Measurements from ENCODE around the gene DEGS1.
"Not testable (repeated sequence)": the region's sequence is repeated elsewhere in the genome, so short reads cannot be mapped to it uniquely, and the experiment has no call there.

Gene DEGS1

DNA sequence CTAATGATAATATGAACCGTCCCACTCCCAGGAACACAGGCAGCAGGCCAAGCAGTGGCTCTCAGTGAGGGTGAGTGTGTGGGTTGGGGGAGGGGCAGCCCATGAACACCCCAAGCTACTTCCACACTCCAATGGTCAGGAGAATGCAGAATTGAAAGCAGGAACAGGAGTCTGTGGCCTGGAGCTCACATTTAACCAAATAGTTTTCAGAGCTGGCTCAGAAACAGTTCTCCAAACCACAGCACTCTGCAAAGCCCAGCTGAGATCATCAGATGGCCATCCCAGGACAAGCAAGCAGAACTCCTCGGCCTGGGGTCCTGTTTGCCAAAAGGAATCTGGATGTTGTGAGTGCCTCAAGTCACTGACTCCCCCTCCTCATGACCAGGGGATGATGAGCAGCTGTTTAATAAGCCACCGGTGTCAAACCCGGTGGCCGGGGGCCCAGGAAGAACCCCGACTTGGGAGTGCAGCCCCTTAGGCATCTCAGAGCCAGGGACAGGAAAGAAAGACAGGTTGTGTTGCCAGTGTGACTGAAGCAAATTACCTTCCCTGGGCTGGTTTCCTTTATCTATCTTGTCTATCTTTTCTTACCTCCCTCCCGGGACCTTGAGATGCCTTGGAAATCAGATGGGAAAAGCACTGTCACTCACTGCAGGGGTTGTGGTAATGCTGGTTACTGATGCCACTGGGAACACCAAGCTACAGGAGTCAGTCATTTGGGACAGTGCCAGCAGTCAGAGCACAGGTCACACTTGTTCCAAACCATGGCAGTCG lies 20.4 kb downstream of the DEGS1 start:
- H3K9ac ChIP-seq (ENCODE audit: insufficient read length, low read depth): peak overlapping the region; percentile 2
- DNase-seq (ENCODE audit: low read depth, low spot score): no peak
- TF ChIP-seq SUZ12 (IDR thresholded peaks at IDR 0.05; ENCODE audit: extremely low read depth, insufficient read depth, insufficient read length) (no peak), ZNF274 (IDR thresholded peaks at IDR 0.05; ENCODE audit: low read depth, low read length) (no peak), YY1 (IDR thresholded peaks at IDR 0.05; ENCODE audit: insufficient read depth, insufficient read length) (no peak)
- no peaks in the 10 kb centered on the region for H3K27me3 ChIP-seq (ENCODE audit: insufficient read depth, insufficient read length)
- H3K4me1 ChIP-seq (ENCODE audit: insufficient read depth, insufficient read length): peaks cover 10% of the 10 kb centered on the region
- H3K4me3 ChIP-seq (ENCODE audit: insufficient read length, low read depth): no peak overlapping the region
- no peaks in the 10 kb centered on the region for H3K36me3 ChIP-seq (ENCODE audit: insufficient read depth, insufficient read length, low read length)
- no peaks in the 10 kb centered on the region for H3K9me3 ChIP-seq (ENCODE audit: insufficient read depth, low read length)

DNA sequence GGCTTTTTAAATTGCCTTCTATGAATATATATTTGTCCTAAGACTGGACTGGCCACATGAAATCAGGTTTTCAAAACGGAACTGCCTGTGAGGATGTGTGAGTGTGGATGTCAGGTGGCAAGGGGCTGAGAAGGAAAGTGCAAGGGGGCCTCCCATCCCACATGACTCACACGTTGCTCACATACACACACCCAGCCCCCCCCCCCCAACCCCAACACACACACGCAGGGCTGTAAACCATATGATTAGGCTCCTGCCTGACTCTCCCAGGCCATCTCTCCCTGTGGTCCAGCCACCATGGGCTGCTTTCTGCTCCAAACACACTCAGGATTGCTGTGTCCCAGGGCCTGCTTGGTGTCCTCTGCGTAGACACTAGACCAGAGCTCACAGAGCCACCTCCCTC lies 22.4 kb downstream of the DEGS1 start:
- Histone ChIP-seq H3K9me3 (ENCODE audit: insufficient read depth, low read length) (no peaks in the 10 kb centered on the region), H3K4me3 (ENCODE audit: insufficient read length, low read depth) (no peak overlapping the region), H3K4me1 (ENCODE audit: insufficient read depth, insufficient read length) (peaks cover 12% of the 10 kb centered on the region), H3K27me3 (ENCODE audit: insufficient read depth, insufficient read length) (no peaks in the 10 kb centered on the region), H3K36me3 (ENCODE audit: insufficient read depth, insufficient read length, low read length) (no peaks in the 10 kb centered on the region), H3K9ac (ENCODE audit: insufficient read length, low read depth) (no peak overlapping the region)
- DNase-seq (ENCODE audit: low read depth, low spot score): no peak
- TF ChIP-seq ZNF274 (IDR thresholded peaks at IDR 0.05; ENCODE audit: low read depth, low read length) (no peak), YY1 (IDR thresholded peaks at IDR 0.05; ENCODE audit: insufficient read depth, insufficient read length) (no peak), SUZ12 (IDR thresholded peaks at IDR 0.05; ENCODE audit: extremely low read depth, insufficient read depth, insufficient read length) (no peak)

DNA sequence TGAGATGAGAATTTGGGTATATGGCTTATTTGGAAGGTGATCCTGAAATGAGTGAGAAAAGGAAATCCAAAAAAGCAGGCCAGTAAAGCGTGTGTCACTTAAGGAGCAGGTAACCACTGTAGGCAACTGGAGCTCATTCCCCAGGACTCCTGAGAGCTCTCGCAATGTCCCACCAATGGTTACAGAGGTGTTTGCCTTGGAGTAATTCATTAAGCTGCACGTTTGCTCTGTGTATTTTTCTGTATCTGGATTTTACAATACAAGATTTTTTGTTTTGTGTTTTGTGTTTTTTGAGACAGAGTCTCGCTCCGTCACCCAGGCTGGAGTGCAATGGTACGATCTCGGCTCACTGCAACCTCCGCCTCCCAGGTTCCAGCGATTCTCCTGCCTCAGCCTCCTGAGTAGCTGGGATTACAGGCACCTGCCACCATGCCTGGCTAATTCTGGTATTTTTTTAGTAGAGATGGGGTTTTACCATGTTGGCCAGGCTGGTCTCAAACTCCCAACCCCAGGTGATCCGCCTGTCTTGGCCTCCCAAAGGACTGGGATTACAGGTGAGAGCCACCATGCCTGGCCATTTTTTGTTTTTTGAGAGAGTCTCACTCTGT lies 23.0 kb downstream of the DEGS1 start:
- H3K9ac ChIP-seq (ENCODE audit: insufficient read length, low read depth); DNase-seq (ENCODE audit: low read depth, low spot score); H3K36me3 ChIP-seq (ENCODE audit: insufficient read depth, insufficient read length, low read length); H3K27me3 ChIP-seq (ENCODE audit: insufficient read depth, insufficient read length); H3K9me3 ChIP-seq (ENCODE audit: insufficient read depth, low read length); H3K4me3 ChIP-seq (ENCODE audit: insufficient read length, low read depth): not testable (repeated sequence)
- peaks cover 12% of the 10 kb centered on the region for H3K4me1 ChIP-seq (ENCODE audit: insufficient read depth, insufficient read length)

DNA sequence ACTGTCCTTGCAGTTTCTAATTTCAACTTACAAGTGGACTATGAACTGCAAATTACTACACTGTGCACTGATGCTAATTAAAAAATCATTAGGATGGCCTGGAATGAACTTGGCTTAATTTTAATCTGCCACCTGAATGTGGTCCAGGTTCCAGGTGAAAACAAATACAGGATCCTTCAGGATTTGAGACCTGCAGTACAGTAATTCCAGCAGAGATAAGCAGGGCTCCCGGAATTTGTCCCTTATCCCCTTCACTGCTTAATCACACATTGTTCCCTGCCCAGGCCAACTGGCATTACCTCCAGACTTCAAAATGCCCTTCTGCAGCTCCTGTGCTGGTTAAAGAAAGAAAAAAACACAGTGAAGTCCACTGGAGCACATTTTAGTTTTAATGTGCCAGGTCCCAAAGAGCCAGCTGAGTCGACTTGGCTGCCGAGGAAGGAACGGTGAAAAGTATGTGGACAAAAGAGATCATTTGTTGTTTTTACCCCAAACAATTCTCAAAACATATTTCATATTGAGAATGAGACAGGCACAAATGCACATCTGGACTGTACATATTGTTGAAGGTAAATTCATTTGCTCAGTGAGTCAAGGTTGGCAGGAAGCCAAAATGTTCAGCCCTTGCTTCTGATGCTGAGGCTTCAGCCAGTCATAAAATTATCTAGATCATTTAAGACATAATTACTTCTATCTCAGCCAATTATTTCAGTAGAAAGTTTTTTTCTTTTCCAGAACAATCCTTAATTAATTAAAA lies 28.3 kb downstream of the DEGS1 start:
- TF ChIP-seq YY1 (IDR thresholded peaks at IDR 0.05; ENCODE audit: insufficient read depth, insufficient read length): no peak
- TF ChIP-seq SUZ12 (IDR thresholded peaks at IDR 0.05; ENCODE audit: extremely low read depth, insufficient read depth, insufficient read length): no peak
- no peak for TF ChIP-seq ZNF274 (IDR thresholded peaks at IDR 0.05; ENCODE audit: low read depth, low read length)
- Histone ChIP-seq H3K4me1 (ENCODE audit: insufficient read depth, insufficient read length) (peaks cover 16% of the 10 kb centered on the region), H3K4me3 (ENCODE audit: insufficient read length, low read depth) (no peak overlapping the region), H3K9ac (ENCODE audit: insufficient read length, low read depth) (no peak overlapping the region), H3K9me3 (ENCODE audit: insufficient read depth, low read length) (no peaks in the 10 kb centered on the region), H3K27me3 (ENCODE audit: insufficient read depth, insufficient read length) (no peaks in the 10 kb centered on the region), H3K36me3 (ENCODE audit: insufficient read depth, insufficient read length, low read length) (no peaks in the 10 kb centered on the region)
- DNase-seq (ENCODE audit: low read depth, low spot score): no peak

DNA sequence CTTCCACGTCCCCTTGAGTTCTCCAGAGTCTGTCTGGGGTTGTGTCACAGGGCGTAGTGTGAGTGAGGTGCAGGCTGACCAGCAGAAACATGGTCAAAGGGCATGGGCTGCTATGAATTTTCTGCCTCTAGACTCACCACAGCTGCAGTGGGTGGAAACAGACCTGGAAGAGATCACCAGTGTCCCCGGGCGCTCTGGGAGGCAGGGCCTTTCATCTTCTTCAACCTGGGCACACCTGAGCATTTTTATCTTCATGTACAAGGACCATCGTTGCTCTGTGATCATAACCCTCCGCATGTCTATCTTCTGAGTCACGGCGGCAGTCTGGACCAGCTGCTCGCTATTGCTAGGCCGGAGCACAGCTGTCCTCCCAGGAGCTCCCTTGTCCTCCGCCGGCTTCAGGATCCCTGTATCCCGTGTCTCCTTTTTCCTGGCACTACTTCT lies 29.6 kb downstream of the DEGS1 start:
- H3K27me3 ChIP-seq (ENCODE audit: insufficient read depth, insufficient read length): no peaks in the 10 kb centered on the region
- H3K4me1 ChIP-seq (ENCODE audit: insufficient read depth, insufficient read length): peaks cover 16% of the 10 kb centered on the region
- no peak overlapping the region for H3K9ac ChIP-seq (ENCODE audit: insufficient read length, low read depth)
- H3K36me3 ChIP-seq (ENCODE audit: insufficient read depth, insufficient read length, low read length): no peaks in the 10 kb centered on the region
- H3K9me3 ChIP-seq (ENCODE audit: insufficient read depth, low read length): no peaks in the 10 kb centered on the region
- DNase-seq (ENCODE audit: low read depth, low spot score): no peak
- no peak for TF ChIP-seq YY1 (IDR thresholded peaks at IDR 0.05; ENCODE audit: insufficient read depth, insufficient read length)
- TF ChIP-seq SUZ12 (IDR thresholded peaks at IDR 0.05; ENCODE audit: extremely low read depth, insufficient read depth, insufficient read length): no peak
- no peak for TF ChIP-seq ZNF274 (IDR thresholded peaks at IDR 0.05; ENCODE audit: low read depth, low read length)
- H3K4me3 ChIP-seq (ENCODE audit: insufficient read length, low read depth): no peak overlapping the region

DNA sequence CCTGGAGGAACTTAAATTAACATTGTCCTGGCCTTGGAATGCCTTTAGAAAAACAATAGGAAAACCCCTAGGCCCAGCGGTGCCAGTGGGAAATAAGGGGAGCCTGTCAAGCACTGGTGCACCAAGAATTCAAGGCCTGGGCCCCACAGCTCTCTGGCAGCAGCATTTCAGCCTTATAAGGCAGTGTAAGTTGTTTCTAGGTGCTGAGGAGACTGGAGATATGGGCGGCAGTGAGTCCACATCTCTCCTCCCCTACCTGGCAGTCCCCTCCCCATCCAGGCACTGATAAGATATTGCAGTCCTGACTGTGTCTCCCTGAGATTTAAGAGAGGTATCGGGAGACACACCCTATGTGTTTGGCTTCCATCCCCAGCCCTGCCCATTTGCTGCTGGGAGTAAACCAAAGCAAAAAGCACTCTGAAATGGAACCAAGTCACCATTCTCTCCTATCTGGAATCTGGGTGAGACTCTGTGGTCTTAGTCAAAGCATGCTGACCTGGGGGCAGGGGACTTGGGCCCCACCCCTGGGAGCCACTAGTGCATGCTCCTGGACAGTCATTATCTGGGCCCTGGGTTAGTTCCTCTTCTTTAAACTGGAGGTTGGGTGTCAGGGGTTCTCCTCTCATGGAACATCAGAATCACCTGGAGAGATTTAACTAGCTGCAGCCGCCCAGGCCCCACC lies 30.5 kb downstream of the DEGS1 start:
- no peaks in the 10 kb centered on the region for H3K9me3 ChIP-seq (ENCODE audit: insufficient read depth, low read length)
- peak; percentile 86 for DNase-seq (ENCODE audit: low read depth, low spot score)
- H3K27me3 ChIP-seq (ENCODE audit: insufficient read depth, insufficient read length): no peaks in the 10 kb centered on the region
- H3K4me1 ChIP-seq (ENCODE audit: insufficient read depth, insufficient read length): peaks cover 16% of the 10 kb centered on the region
- H3K36me3 ChIP-seq (ENCODE audit: insufficient read depth, insufficient read length, low read length): no peaks in the 10 kb centered on the region
- TF ChIP-seq YY1 (IDR thresholded peaks at IDR 0.05; ENCODE audit: insufficient read depth, insufficient read length) (no peak), ZNF274 (IDR thresholded peaks at IDR 0.05; ENCODE audit: low read depth, low read length) (no peak), SUZ12 (IDR thresholded peaks at IDR 0.05; ENCODE audit: extremely low read depth, insufficient read depth, insufficient read length) (no peak)
- H3K9ac ChIP-seq (ENCODE audit: insufficient read length, low read depth): no peak overlapping the region
- no peak overlapping the region for H3K4me3 ChIP-seq (ENCODE audit: insufficient read length, low read depth)

DNA sequence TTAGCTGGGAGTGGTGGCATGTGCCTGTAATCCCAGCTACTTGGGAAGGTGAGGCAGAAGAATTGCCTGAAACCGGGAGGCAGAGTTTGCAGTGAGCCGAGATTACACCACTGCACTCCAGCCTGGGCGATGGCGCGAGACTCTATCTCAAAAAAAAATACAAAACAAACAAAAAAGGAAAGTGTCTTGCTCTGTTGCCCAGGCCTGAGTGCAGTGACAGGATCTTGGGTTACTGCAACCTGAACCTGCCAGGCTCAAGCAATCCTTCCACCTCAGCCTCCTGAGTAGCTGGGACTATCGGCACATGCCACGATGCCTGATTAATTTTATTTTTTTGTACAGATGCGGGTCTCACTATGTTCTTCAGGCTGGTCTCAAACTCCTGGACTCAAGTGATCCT lies 33.3 kb downstream of the DEGS1 start:
- H3K4me3 ChIP-seq (ENCODE audit: insufficient read length, low read depth): no peak overlapping the region
- TF ChIP-seq YY1 (IDR thresholded peaks at IDR 0.05; ENCODE audit: insufficient read depth, insufficient read length): no peak
- no peak for TF ChIP-seq SUZ12 (IDR thresholded peaks at IDR 0.05; ENCODE audit: extremely low read depth, insufficient read depth, insufficient read length)
- no peak for TF ChIP-seq ZNF274 (IDR thresholded peaks at IDR 0.05; ENCODE audit: low read depth, low read length)

More for the DNA sequence above, 33.3 kb downstream of the DEGS1 start:
- H3K36me3 ChIP-seq (ENCODE audit: insufficient read depth, insufficient read length, low read length): no peaks in the 10 kb centered on the region
- no peaks in the 10 kb centered on the region for H3K27me3 ChIP-seq (ENCODE audit: insufficient read depth, insufficient read length)
- H3K9ac ChIP-seq (ENCODE audit: insufficient read length, low read depth): no peak overlapping the region
- no peaks in the 10 kb centered on the region for H3K9me3 ChIP-seq (ENCODE audit: insufficient read depth, low read length)
- no peak for DNase-seq (ENCODE audit: low read depth, low spot score)
- H3K4me1 ChIP-seq (ENCODE audit: insufficient read depth, insufficient read length): peaks cover 14% of the 10 kb centered on the region

All from NT2/D1 (cell line).